ENCODE measurements around the gene SSX2IP.

DNA sequence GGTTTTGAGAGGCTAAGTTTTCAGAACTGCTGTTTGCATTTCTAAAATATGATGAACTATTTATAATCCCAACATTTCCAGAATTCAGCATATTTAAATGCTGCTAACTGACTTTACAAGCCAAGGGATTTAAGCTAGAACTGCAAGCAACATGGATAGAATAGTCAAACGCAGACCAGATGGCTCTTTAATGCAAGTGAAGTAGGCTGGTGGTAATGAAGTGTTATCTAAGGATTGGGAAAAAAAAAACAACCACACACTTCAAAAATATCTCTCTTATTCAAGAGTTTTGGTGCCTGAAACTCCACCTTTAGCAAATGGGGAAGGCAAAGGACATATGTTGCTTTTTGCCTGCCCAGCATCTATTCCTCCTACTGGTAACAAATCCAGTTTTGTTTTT, 20.9 kb upstream of the SSX2IP start:
- TF ChIP-seq CTCF (IDR thresholded peaks at IDR 0.05) (no peak), POLR2AphosphoS5 (IDR thresholded peaks at IDR 0.05) (no peak), POLR2A (IDR thresholded peaks at IDR 0.05) (no peak)

All from stomach (tissue), 4 donors.